GM12874 (cell line): Measurements from ENCODE around the gene ARAP1.

Experiments used
- CTCF ChIP-seq: IDR thresholded peaks from 2 replicates; pipeline ENCODE4 v1.5.1; 2011; ENCODE audit warnings: low read depth, mild to moderate bottlenecking, control low read depth, low read length, moderate library complexity; ENCODE audit not compliant: insufficient read depth

Gene ARAP1

DNA sequence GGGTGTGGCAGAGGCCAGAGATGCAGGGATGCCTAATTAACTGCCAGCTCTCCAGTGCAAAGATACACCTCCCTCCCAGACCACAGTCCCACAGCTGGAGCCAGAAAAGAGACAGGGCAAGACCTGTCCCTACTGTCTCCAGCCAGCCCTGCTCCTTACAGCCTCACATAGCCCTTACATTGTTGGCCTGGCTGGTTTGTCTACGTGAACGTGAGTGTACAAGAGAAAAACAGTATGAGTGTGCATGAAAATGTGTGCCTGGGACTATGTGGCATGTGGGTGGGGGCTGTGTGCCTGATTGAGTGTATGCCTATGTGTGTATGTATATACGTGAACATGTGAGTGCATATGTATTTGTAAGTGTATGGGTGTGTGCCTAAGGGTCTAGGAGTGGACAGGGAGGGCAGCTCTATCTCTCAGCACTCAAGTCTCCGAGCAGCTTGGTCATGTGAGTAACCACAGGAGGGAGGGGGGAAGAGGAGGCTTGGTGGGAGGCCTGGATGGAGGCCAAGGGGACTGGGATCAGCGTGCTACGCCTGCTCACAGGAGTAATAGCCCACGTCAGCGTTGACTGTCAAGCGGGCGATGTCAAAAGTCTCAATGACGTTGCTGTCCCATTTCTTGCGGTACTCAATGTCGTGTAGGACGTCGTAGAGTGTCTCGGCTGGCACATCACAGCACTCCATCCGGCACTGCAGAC is 6.6 kb upstream of the ARAP1 start:
- no peak for TF ChIP-seq CTCF

DNA sequence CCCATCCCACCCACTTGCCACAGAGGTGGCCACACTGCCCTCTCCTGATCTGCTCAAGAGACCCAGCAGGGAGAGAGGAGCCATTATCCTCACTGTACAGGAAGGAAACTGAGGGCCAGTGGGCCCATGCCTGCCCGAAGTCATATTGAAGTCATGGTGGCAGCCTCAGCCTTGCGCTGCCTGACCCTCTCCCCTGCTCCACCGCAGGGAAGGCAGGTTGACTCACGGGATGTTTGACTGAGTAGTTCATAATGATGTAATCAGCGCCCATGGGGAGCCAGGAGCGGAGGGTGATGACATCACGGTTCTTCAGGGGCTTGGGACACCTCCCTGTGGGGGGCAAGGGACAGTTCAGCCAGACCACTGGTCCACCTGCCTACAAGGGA is 6.1 kb upstream of the ARAP1 start:
- TF ChIP-seq CTCF = no peak

DNA sequence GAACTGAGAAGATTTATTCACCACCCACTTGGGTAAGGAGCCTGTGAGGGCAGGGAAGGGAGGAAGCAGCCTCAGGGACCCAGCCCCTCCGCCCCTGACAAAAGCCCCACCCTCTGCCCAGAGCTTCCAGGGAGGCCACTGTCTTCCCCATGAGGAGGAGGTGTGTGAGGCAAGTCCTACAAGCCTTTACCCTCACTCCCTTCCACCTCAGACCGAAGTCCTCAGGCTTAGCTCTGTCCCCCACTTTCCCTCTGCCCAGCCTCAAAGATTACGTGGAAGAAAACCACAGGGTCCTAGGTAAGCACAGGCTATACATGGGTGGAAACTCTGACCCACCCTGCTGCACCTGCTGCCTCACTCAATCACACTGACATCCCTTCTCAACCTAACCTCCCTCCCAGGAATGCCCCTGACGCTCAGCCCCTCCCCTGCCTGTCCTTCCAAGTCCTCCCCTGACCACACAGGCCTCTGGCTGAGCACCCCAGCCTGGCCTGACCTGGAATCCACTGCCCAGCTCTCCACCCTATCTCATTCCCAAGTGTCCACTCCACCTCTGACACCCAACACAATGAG is 3.6 kb upstream of the ARAP1 start:
- no peak for TF ChIP-seq CTCF

DNA sequence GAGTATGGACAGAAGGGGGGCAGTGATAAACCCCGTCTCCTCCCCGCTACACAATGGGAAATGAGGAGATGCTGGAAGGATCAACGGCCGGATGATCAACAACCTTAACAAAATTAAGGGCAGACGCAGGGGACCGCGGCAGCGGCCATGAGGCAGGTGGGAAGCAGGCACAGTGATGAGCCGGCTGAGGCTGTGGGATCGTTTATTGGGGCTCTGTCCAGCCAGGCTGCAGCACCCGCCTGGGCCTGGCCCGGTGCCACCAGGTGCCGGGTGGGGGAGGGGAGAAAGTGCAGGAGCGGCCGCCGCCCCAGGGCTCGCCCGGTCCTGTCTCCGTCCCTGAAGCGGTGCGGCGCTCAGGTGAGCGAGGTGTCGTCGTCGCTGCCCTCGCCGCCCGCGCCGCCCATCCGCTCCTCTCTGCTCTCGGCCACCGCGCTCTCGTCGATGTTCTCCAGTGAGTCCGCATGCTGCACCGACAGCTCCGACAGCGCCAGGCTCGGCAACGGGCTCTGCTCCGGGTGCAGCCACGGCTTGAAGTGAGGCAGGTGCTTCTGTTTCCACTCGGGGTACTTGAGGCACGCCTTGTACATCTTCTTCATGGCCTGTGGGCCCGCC is 2.4 kb upstream of the ARAP1 start:
- no peak for TF ChIP-seq CTCF

- no peak for TF ChIP-seq CTCF
Observed at GRCh38 chr11:72754149-72754543, 1.9 kb upstream of the ARAP1 start.

- TF ChIP-seq CTCF = no peak
Observed at GRCh38 chr11:72753341-72754148, 1.3 kb upstream of the ARAP1 start.
